ENCODE data around the gene KCNIP4. TPM values are rescaled to one million over a fixed set of nuclear protein-coding genes. Genes with fewer than 3 reads are reported as not detected.

KCNIP4 gene
- total RNA-seq, 1 donor from 2014 or later, result 30.4 TPM

DNA sequence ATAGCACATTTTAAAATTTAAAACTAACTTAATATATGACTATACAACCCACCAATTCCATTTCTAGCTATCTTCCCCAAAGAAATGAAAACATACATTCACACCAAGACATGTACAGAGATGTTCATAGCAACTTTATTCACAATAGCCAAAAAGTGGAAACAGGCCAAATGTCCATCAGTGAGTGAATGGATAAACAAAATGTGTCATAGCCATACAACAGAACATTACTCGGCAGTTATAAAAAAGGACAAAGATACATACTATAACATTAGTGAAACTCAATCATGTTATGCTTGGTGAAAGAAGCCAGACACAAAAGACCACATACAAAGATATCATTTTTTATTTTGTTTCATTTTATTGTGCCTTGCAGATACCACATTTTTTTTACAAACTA, 851.5 kb downstream of the KCNIP4 start:
- Mint-ChIP-seq H3K4me1 (ENCODE audit: low read depth, unreplicated experiment) (no peaks in the 10 kb centered on the region), H3K4me3 (ENCODE audit: unreplicated experiment) (no peak overlapping the region), H3K9me3 (ENCODE audit: unreplicated experiment) (peaks cover 2% of the 10 kb centered on the region), H3K27ac (ENCODE audit: unreplicated experiment) (no peak overlapping the region), H3K36me3 (ENCODE audit: unreplicated experiment) (peaks cover 4% of the 10 kb centered on the region), H3K27me3 (ENCODE audit: unreplicated experiment) (peaks cover 2% of the 10 kb centered on the region)
- TF ChIP-seq, protein P1, sequence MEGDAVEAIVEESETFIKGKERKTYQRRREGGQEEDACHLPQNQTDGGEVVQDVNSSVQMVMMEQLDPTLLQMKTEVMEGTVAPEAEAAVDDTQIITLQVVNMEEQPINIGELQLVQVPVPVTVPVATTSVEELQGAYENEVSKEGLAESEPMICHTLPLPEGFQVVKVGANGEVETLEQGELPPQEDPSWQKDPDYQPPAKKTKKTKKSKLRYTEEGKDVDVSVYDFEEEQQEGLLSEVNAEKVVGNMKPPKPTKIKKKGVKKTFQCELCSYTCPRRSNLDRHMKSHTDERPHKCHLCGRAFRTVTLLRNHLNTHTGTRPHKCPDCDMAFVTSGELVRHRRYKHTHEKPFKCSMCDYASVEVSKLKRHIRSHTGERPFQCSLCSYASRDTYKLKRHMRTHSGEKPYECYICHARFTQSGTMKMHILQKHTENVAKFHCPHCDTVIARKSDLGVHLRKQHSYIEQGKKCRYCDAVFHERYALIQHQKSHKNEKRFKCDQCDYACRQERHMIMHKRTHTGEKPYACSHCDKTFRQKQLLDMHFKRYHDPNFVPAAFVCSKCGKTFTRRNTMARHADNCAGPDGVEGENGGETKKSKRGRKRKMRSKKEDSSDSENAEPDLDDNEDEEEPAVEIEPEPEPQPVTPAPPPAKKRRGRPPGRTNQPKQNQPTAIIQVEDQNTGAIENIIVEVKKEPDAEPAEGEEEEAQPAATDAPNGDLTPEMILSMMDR (IDR thresholded peaks at IDR 0.05; ENCODE audit: partially characterized antibody, unreplicated experiment), result no peak
- no peak for DNase-seq

DNA sequence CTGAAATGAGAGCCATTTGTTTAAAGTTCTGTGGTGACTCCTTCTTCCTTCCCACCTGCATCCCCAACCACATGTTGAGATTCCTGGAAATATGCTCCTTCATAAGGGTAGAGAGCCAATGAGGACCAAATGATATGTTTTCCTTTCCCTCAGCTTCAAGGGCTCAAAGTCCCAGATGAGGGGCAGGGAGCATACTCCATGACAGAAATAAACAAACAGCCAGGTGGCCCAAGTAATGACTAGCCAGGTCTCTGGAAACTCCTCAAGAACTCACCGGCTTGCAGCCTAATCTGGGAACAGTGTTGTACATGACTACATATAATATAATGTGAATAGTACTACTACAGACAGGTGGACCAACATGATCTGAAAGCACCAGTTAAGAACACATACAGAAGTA, 856.0 kb downstream of the KCNIP4 start:
- H3K27me3 Mint-ChIP-seq (ENCODE audit: unreplicated experiment), result peaks cover 4% of the 10 kb centered on the region
- no peak overlapping the region for H3K27ac Mint-ChIP-seq (ENCODE audit: unreplicated experiment)
- H3K36me3 Mint-ChIP-seq (ENCODE audit: unreplicated experiment), result no peaks in the 10 kb centered on the region
- no peak for DNase-seq
- TF ChIP-seq, protein P1 (IDR thresholded peaks at IDR 0.05; ENCODE audit: partially characterized antibody, unreplicated experiment), result no peak
- no peak overlapping the region for H3K4me3 Mint-ChIP-seq (ENCODE audit: unreplicated experiment)
- no peaks in the 10 kb centered on the region for H3K9me3 Mint-ChIP-seq (ENCODE audit: unreplicated experiment)
- H3K4me1 Mint-ChIP-seq (ENCODE audit: low read depth, unreplicated experiment), result no peaks in the 10 kb centered on the region

DNA sequence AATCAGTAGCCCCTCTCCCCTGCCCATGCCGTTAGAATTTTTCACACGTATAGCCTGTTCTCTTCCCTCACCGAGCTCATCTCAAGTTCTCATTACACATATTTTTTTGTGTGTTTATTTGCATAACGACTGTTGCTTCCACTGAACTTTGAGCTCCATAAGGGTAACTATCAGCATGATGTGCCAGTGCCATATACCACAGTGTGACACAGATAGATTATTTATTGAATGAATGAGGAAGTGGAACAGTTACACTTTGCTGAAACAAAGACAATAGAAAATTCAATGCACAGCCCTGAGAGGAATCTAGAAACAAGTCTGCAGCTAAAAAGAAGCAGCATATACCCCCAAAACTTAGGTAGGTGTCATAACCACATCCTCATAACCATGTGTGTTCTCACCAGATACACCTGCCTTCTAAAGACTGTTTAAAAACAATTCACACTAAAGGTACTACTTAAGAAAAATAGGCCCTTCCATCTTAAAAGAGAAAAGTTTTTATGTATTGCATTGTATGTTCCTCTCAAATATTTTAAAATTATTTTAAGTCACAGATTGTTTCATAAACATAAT, 858.4 kb downstream of the KCNIP4 start:
- TF ChIP-seq, protein P1 (IDR thresholded peaks at IDR 0.05; ENCODE audit: partially characterized antibody, unreplicated experiment), result no peak
- H3K9me3 Mint-ChIP-seq (ENCODE audit: unreplicated experiment), result no peaks in the 10 kb centered on the region
- no peak overlapping the region for H3K4me3 Mint-ChIP-seq (ENCODE audit: unreplicated experiment)

DNA sequence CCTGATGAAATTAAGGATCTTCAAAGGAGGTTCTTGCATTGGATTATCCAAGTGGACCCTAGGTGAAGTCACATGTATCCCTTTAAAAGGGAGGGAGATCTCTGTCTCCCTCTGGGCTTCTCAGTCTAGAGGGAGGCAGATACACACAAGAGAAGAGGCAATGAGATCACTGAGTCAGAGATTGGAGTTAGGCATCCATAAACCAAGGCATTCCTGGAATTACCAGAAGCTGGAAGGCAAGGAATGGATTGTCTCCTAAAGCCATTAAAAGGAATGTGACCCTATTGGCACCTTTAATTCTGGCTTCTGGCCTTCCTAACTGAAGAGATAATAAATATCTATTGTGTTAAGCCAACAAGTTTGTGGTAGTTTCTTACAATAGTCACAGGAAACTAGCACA, 865.2 kb downstream of the KCNIP4 start:
- TF ChIP-seq, protein P1 (IDR thresholded peaks at IDR 0.05; ENCODE audit: partially characterized antibody, unreplicated experiment), result no peak
- no peak overlapping the region for H3K27ac Mint-ChIP-seq (ENCODE audit: unreplicated experiment)
- H3K4me1 Mint-ChIP-seq (ENCODE audit: low read depth, unreplicated experiment), result no peaks in the 10 kb centered on the region
- no peak for DNase-seq
- H3K9me3 Mint-ChIP-seq (ENCODE audit: unreplicated experiment), result peaks cover 1% of the 10 kb centered on the region
- H3K4me3 Mint-ChIP-seq (ENCODE audit: unreplicated experiment), result no peak overlapping the region
- H3K36me3 Mint-ChIP-seq (ENCODE audit: unreplicated experiment), result no peaks in the 10 kb centered on the region
- H3K27me3 Mint-ChIP-seq (ENCODE audit: unreplicated experiment), result no peaks in the 10 kb centered on the region

More for the DNA sequence above, 858.4 kb downstream of the KCNIP4 start:
- Mint-ChIP-seq H3K4me1 (ENCODE audit: low read depth, unreplicated experiment) (no peaks in the 10 kb centered on the region), H3K27ac (ENCODE audit: unreplicated experiment) (no peak overlapping the region), H3K27me3 (ENCODE audit: unreplicated experiment) (peaks cover 4% of the 10 kb centered on the region), H3K36me3 (ENCODE audit: unreplicated experiment) (no peaks in the 10 kb centered on the region)
- no peak for DNase-seq

DNA sequence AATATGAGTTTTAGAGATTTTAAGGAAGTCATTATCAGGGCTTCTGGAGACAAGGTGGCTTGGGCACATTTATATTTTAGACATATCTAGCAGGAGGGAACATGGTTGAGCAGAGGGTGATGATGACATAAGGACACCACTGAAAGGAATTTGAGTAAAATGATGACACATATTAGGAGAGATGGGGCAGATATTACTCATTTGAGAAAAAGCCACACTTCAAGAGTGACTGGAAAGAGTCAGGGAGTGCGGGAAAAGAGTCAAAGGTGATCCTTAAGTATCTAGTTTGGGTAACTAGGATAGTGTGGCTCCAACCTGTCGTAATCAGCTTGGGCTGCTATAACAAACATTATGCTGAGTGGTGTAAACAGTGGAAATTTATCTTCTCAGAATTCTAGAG, 870.6 kb downstream of the KCNIP4 start:
- DNase-seq, result no peak
- H3K36me3 Mint-ChIP-seq (ENCODE audit: unreplicated experiment), result no peaks in the 10 kb centered on the region
- H3K4me1 Mint-ChIP-seq (ENCODE audit: low read depth, unreplicated experiment), result no peaks in the 10 kb centered on the region
- no peak overlapping the region for H3K27ac Mint-ChIP-seq (ENCODE audit: unreplicated experiment)
- TF ChIP-seq, protein P1 (IDR thresholded peaks at IDR 0.05; ENCODE audit: partially characterized antibody, unreplicated experiment), result no peak
- H3K4me3 Mint-ChIP-seq (ENCODE audit: unreplicated experiment), result no peak overlapping the region
- peaks cover 1% of the 10 kb centered on the region for H3K9me3 Mint-ChIP-seq (ENCODE audit: unreplicated experiment)
- H3K27me3 Mint-ChIP-seq (ENCODE audit: unreplicated experiment), result no peaks in the 10 kb centered on the region

Measured in glutamatergic neuron (in vitro differentiated cells).